GM19238 (cell line): ENCODE results near the gene MSH3.
A peak's percentile ranks its signal among the peaks of the same experiment; 100 is the strongest.

Experiments
- DNase-seq: peaks from one replicate; pipeline ENCODE4 v3.0.0; 2011; ENCODE audit warnings: low spot score; ENCODE audit not compliant: insufficient read length

MSH3 gene

DNA sequence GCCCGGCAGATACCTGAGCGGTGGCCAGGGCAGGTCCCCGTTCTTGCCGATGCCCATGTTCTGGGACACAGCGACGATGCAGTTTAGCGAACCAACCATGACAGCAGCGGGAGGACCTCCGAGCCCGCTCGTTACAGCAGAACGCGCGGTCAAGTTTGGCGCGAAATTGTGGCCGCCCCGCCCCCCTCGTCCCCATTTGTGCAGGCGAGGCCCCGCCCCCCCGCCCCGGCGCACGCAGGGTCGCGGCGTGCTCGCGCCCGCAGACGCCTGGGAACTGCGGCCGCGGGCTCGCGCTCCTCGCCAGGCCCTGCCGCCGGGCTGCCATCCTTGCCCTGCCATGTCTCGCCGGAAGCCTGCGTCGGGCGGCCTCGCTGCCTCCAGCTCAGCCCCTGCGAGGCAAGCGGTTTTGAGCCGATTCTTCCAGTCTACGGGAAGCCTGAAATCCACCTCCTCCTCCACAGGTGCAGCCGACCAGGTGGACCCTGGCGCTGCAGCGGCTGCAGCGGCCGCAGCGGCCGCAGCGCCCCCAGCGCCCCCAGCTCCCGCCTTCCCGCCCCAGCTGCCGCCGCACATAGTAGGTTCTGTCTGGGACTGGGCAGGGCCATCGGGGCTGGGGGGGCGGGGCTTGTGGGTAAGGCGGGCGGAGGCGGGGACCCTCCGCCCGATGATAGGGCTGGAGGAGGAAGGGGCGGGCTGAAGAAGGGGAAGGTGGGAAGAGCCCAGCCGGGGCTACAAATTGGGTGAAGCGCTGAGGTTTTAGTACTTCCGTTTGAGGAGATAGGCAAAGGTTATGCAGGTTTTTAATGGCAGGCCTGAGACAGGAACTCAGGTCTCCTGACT, at the start of gene MSH3, which contains the start of gene DHFR:
Gene MSH3, plus strand, starts transcription at position 262 of the 840 bp plus-strand sequence. Its CDS starts 76 bp downstream, at position 338.
Gene DHFR, minus strand, starts transcription at position 593 of the 840 bp plus-strand sequence. Its CDS starts 494 bp downstream, at position 99.
- peak; percentile 88 for DNase-seq

GRCh38 chr5:80607343-80607742, 47.1 kb upstream of the MSH3 start:
- DNase-seq, result no peak

- peak; percentile 10 for DNase-seq
These were observed 46.6 kb upstream of the MSH3 start for GRCh38 chr5:80607832-80608231.

DNA sequence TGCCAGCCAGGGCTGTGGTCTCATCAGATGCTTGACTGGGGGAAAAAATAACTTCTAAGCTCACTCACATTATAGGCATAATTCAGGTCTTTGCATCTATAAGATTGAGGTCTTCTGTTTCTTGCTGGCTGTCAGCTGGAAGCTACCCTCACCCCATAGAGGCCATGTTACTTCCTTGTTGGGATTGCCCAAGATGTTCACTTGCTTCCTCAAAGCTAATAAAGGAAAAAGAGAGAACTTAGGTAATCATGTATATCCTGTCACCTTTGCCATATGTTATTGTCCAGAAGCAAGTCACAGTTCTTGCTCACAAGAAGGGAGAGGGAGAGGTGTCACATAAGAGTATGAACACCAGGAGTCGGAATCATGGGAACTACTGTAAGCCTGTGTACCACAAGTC, 45.7 kb upstream of the MSH3 start:
- no peak for DNase-seq

DNA sequence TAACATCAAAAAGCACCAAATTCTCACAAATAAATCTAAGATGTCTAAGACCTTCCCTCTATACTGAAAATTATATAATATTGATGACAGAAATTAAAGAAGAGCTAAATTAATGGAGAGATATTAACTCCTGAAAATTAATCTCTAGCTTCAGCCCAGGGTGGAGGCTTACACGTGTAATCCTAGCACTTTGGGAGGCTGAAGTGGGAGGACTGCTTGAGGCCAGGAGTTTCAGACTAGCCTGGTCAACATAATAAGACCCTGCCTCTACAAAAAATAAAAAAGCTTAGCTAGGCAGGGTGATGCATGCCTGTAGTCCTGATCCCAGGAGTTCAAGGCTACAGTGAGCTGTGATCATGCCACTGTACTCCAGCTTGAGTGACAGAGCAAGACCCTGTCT, 44.8 kb upstream of the MSH3 start:
- no peak for DNase-seq

DNA sequence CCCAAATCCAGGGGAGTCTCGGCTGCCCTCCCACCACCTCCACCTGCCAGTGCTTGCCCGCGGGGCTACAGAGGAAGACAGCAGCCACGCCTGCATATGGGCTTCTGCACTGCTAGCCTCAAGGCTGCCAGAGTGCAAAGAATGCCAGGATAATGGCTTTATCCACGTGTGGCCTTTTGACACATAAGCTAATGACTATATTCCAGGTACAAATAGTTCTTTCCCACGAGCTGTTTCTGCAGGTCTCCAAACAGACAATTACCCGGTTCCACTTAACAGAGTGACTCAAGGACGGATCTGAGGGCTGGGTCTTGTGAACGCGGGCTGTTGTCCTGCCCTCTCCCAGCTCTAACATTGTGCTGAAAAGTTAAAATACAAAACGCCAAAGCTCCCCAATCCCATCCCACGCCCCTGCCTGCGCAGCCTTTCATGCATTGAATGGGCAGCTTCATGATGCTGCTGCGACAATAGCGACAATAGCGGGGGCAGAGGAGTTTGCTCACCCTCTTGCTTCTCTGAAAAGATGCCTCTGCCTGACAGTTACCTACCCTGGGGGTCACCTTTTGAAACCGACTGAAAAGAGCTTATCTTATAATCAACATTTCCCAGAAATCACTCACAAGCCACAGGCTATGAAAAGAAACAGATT, 39.1 kb upstream of the MSH3 start:
- no peak for DNase-seq

DNA sequence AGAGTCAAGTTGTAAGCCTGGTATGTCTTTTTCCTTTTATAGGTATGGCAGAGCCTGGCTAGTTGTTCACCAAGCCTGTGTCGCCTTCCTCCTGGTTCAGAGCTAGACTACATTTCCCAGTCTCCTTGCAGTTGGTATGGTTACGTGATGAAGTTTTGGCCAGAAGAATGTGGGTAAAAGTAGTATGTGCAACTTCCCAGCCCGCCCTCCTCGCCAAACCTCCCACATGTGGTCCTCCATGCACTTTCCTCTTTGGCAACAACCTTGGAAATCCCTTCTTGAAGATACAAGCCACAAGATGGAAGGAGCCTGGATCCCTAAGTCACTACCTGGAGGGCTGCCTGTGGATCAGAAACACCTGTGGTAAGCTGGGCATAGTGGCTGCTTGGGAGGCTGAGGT, 36.0 kb upstream of the MSH3 start:
- DNase-seq, result no peak

- DNase-seq, result no peak
These were observed 35.4 kb upstream of the MSH3 start for GRCh38 chr5:80619086-80619485.

- DNase-seq, result no peak
These were observed 34.2 kb upstream of the MSH3 start for GRCh38 chr5:80620211-80620610.

GRCh38 chr5:80622756-80623155, 31.7 kb upstream of the MSH3 start:
- no peak for DNase-seq

GRCh38 chr5:80623999-80624398, 30.5 kb upstream of the MSH3 start:
- DNase-seq, result no peak

DNA sequence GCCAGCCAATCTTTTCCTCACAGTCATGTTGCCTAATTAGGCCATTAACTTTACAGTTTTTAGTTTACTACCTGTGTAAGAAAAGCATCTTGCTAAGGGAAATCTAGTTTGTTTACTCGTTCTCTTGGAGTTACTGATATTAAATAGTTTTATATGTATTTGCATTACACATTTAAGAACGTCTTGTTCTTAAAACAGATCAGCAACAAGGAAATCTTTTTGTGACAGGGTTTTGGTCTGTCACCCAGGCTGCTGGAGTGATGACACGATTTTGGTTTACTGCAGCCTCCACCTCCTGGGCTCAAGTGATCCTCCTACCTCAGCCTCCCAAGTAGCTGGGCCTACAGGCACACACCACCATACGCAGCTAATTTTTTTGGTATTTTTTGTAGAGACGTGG, 29.2 kb upstream of the MSH3 start:
- no peak for DNase-seq

DNA sequence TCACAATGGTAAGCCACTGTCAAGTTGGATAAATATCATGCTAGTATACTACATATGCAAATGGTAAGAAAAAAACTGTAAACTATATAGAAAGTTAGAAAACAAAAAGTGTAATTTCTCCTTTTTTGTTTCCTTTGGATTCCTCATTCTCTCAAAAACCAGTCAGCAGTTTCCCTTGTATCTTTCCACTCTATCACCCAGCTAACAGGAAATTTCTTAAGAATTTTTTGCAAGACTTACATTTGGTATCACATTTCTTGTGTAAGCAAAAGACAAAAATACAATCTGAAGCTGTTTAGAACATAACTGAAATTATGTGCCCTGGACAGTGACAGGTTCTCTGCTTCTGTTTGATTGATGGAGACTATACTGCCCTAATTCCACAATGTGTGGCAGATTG, 25.2 kb upstream of the MSH3 start:
- DNase-seq, result no peak

DNA sequence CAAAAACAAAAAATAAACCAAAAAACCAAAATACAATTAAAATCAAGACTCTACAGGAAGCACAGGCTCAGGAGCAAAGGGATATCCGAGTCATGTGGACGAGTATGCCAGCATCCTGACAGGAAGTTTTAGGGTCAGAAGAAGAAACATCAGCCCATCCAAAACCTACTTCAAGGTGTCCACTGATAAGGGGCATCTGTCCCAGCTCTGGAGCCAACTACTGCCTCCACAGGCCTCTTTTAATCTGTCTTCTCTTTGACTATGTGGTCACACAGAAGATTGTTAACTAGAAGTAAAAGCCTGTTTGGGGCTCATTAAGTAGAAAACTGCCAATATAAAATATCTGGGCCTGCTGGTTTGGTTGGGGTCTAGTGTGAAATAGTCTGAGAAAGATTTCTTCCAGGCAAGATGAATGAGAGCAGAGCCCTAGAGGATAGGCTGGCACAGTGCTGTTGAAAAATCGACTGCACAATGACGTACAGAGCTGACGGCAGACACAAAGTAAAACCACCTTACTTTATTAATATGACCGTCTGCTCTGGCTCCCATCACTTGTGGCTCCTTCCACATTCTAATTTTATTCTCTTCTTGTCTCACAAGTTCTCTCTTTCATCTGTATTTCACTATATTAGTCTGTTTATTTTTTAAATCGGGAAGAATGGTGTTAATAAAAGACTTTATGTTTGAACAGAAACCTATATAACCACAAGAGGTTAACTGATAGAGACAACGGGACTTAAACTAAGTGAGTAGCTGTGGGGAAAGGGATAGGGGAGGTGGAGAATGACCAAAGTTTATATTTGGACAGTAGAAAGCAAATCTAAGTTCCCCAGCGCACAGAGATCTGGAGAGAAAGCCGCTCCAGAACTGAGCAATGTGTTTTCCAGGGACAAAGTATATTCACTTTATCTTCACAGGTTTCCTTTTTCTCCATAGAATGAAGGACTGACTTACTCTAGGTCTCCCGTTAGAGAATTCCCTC, 22.9 kb upstream of the MSH3 start:
- DNase-seq, result no peak

- DNase-seq, result no peak
These were observed 21.8 kb upstream of the MSH3 start for GRCh38 chr5:80632700-80633099.

- no peak for DNase-seq
These were observed 20.3 kb upstream of the MSH3 start for GRCh38 chr5:80634193-80634592.

DNA sequence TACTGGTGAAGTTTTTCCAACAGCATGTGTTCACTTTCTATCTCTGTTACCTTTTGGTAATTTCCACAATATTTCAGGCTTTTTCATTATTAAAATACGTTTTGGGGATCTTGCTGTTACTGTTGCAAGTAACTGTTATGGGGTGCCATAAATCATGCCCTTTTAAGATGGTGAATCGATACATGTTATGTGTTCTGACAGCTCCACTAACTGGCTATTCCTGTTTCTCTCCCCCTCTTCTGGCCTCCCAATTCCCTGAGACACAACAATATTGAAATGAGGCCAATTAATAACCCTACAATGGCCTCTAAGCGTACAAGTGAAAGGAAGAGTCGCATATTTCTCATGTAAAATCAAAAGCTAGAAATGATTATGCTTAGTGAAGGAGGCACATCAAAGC, 13.1 kb upstream of the MSH3 start:
- no peak for DNase-seq

DNA sequence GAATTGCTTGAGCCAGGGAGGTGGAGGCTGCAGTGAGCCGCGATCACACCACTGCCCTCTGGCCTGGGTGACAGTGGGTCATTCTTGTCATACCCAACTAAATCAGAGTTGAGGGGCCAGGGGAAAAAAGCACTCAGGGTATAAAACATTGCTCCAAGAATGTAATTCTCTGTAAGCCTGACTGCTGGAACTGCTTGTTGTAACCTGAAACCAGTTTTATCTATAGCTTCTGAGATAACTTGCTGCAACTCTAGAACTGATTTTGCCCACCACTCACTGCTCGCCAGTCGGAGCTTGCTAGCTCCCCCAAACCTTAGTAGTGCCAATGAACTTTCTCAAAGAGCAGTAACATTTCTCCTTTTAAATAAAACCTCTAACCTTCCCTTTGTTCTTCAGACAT, 9.6 kb upstream of the MSH3 start:
- DNase-seq, result no peak

DNA sequence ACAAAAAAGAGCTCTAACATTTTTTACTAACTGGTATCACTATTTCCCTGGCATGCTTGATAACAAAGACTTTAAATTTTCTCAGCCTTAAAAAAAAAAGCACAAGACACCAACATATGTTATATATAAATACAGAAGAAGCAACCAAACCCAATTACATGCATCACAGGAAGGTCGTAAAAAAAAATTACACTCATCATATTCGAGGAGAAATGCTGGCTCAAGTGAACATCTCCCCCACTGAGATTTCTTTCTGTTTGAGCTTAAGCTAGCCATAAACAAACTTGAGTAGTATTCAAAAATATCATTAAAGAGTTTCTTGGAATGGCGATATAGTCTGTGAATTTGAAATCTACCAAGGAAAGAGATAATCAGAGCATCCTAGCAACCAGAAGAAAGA, 7.5 kb upstream of the MSH3 start:
- DNase-seq, result no peak

DNA sequence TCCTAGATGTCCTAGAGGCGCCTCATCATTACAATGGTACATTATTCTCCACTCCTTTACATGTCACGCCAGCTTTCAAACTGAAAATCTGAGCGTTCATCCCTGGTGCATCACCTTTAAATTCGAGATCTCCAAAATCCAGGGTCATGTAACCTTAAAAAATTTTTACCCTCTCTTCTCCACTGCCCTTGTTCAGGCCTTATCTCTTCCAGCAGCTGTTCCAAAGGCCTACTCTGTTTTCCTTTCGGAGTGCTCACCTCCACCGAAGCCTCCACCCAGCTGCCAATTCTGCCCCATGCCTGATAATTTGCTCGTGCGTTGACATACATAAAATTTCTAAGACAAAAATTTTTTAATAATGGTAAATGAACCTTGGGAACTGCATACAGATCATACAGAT, 950 bp upstream of the MSH3 start:
- DNase-seq, result no peak

- DNase-seq, result peak; percentile 27
These were observed 430 bp upstream of the MSH3 start for GRCh38 chr5:80654054-80654390.
